Head of caudate nucleus (tissue), 42 donors: ENCODE results near the gene RRBP1.

Experiments
- DNase-seq, 42 donors: peaks; one replicate each; pipeline versions ENCODE4 v3.0.0 to v3.0.0-alpha.2; 2020 to 2021; ENCODE audit warnings: mixed read lengths in 7 of 42
- intact Hi-C: fragments of 100-400 bp; cut with DNase I; formaldehyde crosslinking; loops from one replicate; pipeline ENCODE4 v1.15.0; 2022

Gene RRBP1

GRCh38 chr20:17684077-17684888, 2.2 kb upstream of the RRBP1 start:
- intact Hi-C loops, result loop anchor here (5.0 to 10.0 kb wide), 3 partner anchors 47 to 281 kb away; partner anchors contain the start of genes MGME1 and SNX5
- no peak for DNase-seq

DNA sequence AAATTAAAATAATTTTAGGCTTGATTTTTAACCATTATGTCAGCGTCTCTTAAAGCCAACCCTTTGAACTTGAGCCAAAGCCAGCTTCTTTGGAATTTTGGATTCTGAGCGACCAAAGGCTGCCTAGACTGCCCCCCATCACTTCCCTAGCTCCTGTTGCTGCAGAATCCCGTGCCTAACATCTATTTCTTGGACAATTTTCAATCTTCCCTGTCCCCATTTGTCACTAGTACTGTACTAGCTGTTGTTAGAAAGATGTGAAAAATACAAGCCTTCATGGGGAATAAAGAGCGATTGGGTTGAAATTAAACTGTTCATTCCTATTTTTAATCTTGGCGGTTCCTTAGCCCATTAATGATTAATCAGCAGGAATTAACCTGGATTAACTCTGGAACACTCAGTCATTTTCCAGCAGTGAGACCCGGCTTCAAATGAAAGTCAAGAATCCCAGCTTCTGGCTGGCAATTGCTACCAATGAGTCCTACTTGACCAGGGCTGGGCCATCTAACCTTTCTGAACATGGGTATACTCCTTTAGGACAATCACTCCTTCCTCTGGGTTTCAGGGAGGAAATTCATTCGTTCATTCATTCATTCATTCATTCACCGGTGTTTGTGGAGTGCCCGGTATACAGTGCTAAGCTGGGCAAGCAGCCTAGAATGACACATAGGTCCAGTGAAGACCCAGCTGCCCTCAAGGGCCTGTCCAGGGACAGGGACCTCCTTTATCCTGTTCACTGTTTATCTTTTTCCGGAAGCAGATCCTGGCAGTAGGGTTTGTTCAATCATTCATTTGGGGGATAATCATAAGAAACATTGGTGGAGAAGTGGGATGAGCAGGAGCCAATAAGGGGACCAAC, 1.4 kb upstream of the RRBP1 start:
- intact Hi-C loops, result loop anchor here (5.0 to 10.0 kb wide), 3 partner anchors 46 to 281 kb away; partner anchors contain the start of genes MGME1 and SNX5

GRCh38 chr20:17682889-17683198, 802 bp upstream of the RRBP1 start:
- intact Hi-C loops, result loop anchor here (5.0 to 10.0 kb wide), 3 partner anchors 46 to 282 kb away; partner anchors contain the start of genes MGME1 and SNX5
- no peak for DNase-seq

More for the DNA sequence above, 1.4 kb upstream of the RRBP1 start:
- no peak for DNase-seq

GRCh38 chr20:17681726-17682102, 328 bp downstream of the RRBP1 start:
- no peak for DNase-seq
- intact Hi-C loops, result loop anchor here (5.0 to 10.0 kb wide), 3 partner anchors 44 to 283 kb away; partner anchors contain the start of genes MGME1 and SNX5

- intact Hi-C loops, result loop anchor here (5.0 to 10.0 kb wide), 3 partner anchors 44 to 284 kb away; partner anchors contain the start of genes MGME1 and SNX5
- peak; percentile 30 to 92 (median 84) for DNase-seq
These were observed 961 bp downstream of the RRBP1 start for GRCh38 chr20:17680836-17681725.

GRCh38 chr20:17679941-17680835, 1.9 kb downstream of the RRBP1 start:
- intact Hi-C loops, result loop anchor here (5.0 to 10.0 kb wide), 3 partner anchors 43 to 285 kb away; partner anchors contain the start of genes MGME1 and SNX5
- DNase-seq, result peak in 11 of 42 donors; percentile 14 to 48 (median 25)

DNA sequence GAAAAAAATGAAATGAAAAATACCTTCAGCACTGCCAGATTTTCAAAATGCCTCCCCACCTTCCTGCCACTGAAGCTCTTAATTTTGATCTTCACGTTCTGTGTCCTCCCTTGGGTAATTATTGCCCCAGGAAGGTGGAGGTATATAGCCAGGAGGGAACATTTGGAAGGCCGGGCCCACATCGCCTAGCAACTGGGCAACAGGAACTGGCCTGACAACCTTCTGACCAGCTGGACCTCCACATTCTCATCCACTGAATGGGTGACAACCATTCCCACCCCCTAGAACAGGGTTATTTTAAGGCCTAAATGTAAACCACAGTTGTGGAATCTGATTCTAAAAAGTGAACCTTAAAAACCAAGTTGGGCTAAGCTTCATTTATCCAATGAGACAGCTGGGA, 3.2 kb downstream of the RRBP1 start:
- DNase-seq, result peak in 1 of 42 donors; percentile 18
- intact Hi-C loops, result no loop called here

- no peak for DNase-seq
- intact Hi-C loops, result no loop called here
These were observed 3.7 kb downstream of the RRBP1 start for GRCh38 chr20:17678295-17678694.

DNA sequence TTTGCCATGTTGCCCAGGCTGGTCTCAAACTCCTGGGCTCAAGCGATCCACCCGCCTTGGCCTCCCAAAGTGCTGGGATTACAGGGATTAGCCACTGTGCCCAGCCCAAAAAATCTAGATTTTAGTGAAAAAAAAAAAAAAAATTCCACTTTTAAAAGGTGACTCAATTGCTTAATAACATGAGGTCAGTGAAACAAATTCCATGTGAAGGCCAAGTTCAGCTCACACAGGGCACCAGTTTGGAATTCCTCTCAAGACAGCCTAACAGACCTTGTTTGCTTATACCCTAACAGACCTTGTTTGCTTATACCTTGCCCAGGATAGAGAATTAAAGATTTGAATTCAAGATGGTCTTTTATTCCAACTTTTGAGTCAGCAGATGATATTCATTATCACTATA, 5.1 kb downstream of the RRBP1 start:
- DNase-seq, result no peak
- intact Hi-C loops, result no loop called here

DNA sequence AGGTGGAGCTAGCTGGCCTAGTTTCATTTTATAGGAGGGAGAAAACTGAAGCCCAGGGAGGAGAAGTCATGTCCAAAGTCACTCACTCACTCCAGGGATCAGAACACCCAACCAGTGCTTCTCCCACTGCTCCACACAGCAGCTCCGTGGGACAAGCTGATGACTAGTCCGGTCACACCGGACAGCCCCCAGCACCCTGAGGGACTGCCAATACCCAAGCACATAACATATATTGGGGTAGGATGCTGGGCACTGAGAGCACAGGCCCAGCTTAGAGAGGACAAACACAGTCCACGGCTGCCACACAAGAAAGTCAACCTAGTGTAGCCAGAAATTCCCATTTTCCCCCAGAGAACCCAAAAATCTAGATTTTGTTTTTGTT, 5.7 kb downstream of the RRBP1 start:
- intact Hi-C loops, result no loop called here
- peak in 2 of 42 donors; percentile 4 to 19 for DNase-seq

DNA sequence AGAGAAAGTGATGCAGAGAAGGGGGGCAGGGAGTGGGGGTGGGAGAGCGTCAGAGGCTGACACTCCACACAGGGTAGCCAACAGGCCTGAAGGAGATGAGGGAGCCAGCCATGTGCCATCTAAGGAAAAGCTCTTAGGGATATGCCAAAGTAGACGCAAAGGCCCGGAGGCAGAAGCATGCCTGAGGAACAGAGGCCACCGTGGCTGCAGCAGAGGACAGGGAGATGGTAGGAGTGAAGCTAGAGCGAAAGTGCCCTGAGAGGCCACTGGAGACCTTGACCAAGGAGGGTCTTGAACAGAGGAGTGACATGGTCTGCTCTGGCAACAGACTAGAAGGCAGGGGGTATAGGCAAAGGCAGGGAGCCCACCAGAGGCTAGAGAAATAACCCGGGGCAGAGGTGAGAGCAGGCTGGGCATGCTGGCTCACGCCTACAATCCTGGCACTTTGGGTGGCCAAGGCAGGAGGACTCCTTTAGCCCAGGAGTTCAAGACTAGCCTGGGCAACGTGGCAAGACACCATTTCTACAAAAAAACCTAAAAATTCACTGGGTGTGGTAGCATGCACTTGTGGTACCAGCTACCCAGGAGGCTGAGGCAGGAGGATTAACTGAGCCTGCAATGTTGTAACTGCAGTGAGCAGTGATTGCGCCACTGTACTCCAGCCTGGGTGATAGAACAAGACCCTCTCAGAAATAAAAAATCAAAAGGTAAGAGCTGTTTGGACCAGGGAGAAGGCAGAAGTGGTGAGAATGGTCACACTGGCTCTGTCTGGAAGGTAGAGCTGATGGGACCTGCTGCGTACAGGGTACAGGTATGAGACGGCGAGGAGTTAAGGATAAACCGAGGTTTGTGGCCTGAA, 6.3 kb downstream of the RRBP1 start:
- intact Hi-C loops, result no loop called here
- peak in 2 of 42 donors; percentile 6 to 26 for DNase-seq

DNA sequence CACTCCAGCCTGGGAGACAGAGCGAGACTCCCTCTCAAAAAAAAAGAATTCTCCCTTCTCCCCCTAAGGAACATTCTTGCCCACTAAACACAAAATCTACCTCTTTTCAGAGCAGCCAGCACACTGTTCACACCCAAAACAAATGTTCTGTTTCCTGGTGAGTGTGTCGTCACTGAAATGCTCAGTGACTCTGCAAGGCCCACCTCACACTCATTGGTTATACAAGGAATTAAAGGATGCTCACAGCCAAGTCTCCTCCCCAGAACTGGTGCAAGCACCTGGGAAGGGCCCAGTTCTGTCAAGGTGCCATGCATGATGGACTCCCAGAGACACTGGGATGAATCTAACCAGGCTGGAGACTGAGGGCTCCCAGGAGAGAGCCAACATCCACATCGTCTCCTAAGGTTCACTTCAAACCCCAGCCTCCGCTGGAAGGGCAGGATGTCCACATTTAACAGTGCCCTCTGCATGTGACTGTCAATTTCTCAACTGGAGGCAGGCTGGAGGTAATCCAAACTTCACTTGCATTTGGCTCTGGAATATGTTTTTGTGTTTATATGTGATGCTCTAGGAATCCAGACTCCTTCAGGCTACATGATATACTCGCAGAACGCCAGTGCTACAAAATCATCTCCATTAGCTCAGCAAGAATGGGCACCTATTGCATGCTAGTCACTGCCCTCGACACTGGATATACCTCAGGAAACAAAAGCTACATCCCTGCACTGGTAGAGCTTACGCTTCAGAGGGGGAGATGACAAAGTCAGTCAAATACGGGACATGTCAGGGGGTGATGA, 7.1 kb downstream of the RRBP1 start:
- DNase-seq, result peak in 2 of 42 donors; percentile 7 to 16
- intact Hi-C loops, result no loop called here

- intact Hi-C loops, result no loop called here
- peak in 3 of 42 donors; percentile 8 to 31 (median 10) for DNase-seq
These were observed 9.0 kb downstream of the RRBP1 start for GRCh38 chr20:17673084-17673483.

- intact Hi-C loops, result no loop called here
These were observed 10.5 kb downstream of the RRBP1 start for GRCh38 chr20:17671565-17671964.

DNA sequence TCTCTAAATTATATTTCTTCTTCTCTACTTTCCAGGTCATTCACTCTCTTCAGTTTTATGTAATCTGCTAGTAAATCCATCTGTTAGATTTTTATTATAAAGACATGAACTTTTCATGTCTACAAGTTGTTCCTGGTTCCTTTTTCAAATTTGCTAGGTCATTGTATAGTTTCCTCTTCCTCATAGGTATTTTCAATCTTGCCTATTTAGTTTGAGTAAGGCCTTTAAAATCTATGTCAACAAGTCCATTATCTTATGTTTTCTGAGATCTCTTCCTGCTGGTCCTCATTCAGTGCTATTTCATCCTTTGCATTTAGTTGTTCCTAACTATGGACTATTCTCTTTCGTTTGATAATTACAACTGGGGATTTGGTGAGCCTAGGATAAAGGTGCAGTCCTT, 11.0 kb downstream of the RRBP1 start:
- no peak for DNase-seq
- intact Hi-C loops, result no loop called here

More at GRCh38 chr20:17671565-17671964, 10.5 kb downstream of the RRBP1 start:
- DNase-seq, result peak in 1 of 42 donors; percentile 15
